Left colon (tissue), 2 donors: ENCODE data around the gene DIPK1B. TPM values are rescaled to one million over a fixed set of nuclear protein-coding genes. Genes with fewer than 3 reads are reported as not detected.
A peak's percentile ranks its signal among the peaks of the same experiment; 100 is the strongest.
"Not testable (repeated sequence)": the region's sequence is repeated elsewhere in the genome, so short reads cannot be mapped to it uniquely, and the experiment has no call there.

Source experiments
- ATAC-seq: fragments of 200-7000 bp; cut with Tn5 transposase; one replicate; pipeline ENCODE4 v1.9.1; 2020; ENCODE audit warnings: mild to moderate bottlenecking, moderate library complexity
- DNase-seq, 2 donors: peaks; one replicate each; pipeline ENCODE4 v3.0.0-alpha.2; 2020
- intact Hi-C, 2 donors: fragments of 100-400 bp; cut with DNase I in 1 of 2; cut with micrococcal nuclease in 1 of 2; formaldehyde crosslinking; loops; one replicate each; pipeline versions ENCODE4 v1.11.2 to v1.14.0; 2022; cut with DNase I, micrococcal nuclease
- total RNA-seq, 2 donors: library from RNA; stranded (reverse); fragmentation: NEBNext Ultra II Directional; extraction: Animal tissue kit (Norgen Biotek cat#: 25700); gene quantifications; one replicate each; pipeline ENCODE4 v1.2.1, GENCODE V29; 2021
- donor health status: DM: no; HTN: no; CAD: no.
- donor health status: DM: yes; HTN: yes; CAD: no.

DIPK1B gene
- total RNA-seq, 2 donors from 2014 or later: 1.3 to 2.1 TPM

DNA sequence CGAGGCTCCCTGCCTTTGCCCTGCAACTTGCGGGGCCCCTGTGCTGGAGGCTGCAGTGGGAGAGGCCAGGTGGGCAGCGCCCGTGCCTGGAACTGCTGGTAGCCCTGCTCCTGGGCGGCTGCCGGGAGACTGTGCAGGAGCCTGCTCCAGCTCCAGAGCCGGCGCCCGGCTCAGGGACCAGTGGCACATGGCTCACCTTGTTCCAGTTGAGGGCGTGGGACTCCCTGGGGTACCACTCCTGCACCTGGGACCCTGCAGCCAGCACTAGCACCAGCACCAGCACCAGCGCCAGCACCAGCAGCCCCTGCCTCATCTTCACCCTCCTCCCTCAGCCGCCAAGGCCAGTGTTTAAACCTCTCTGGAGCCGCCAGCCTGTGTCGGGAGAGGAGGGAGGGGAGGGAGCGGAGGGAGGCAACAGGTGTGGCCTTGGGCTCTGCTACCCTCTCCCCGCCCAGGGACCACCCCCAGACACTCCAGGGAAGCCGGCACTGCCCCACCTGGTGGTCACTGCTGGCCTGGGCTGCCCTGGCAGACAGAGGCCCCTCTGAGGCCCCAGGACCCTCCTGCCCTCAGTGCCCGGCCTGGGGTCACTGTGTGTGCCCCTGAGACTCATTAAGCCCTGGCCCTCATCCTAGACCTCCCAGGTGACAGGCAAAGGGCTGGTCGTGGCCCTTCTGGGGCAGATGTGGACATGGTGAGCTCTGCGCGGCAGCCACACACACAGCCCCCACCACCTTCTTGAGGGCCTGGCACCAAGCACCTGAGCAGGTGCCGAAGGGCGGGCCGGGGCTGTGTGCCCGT, 30.4 kb downstream of the DIPK1B start, which contains the start of gene LCN10:
Gene LCN10 (minus strand): TSS at position 350 of the 801 bp plus-strand sequence. CDS start 37 bp downstream, at position 313.
- intact Hi-C loops: no loop called here
- DNase-seq: no peak
- ATAC-seq: peak; percentile 48

GRCh38 chr9:136743639-136744211, 31.4 kb downstream of the DIPK1B start:
- no peak for ATAC-seq
- DNase-seq: no peak
- intact Hi-C loops: no loop called here

DNA sequence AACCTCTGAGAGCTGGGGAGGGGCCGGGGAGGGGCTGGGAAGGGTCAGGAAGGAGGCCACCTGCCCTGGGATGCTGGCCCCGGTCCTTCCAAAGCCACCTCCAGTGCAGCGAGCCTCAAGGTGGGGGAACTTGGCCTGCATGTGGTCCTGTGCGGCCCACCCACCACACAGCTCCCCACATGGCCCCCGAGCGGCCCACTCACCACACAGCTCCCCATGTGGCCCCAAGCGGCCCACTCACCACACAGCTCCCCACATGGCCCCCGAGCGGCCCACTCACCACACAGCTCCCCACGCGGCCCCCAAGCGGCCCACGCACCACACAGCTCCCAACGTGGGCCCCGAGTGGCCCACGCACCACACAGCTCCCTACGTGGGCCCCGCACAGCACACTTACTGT, 32.4 kb downstream of the DIPK1B start:
- intact Hi-C loops: no loop called here
- ATAC-seq (no peak), DNase-seq (no peak)

- intact Hi-C loops: no loop called here
- ATAC-seq: no peak
- DNase-seq: no peak
Measured at GRCh38 chr9:136745389-136746154, 33.2 kb downstream of the DIPK1B start.

DNA sequence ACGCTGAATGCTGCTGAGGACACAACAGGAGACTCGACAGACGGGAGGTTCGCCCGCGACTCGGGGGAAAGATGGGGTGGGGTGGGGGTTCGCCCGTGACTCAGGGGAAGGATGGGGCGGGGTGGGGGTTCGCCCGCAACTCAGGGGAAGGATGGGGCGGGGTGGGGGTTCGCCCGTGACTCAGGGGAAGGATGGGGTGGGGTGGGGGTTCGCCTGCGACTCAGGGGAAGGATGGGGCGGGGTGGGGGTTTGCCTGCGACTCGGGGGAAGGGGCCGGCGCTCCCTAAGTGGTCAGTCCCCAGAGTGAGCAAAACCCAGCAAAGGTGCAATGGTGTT, 33.8 kb downstream of the DIPK1B start:
- intact Hi-C loops: no loop called here
- no peak for DNase-seq
- no peak for ATAC-seq

GRCh38 chr9:136746621-136747020, 34.2 kb downstream of the DIPK1B start:
- DNase-seq: no peak
- ATAC-seq: no peak
- intact Hi-C loops: no loop called here

DNA sequence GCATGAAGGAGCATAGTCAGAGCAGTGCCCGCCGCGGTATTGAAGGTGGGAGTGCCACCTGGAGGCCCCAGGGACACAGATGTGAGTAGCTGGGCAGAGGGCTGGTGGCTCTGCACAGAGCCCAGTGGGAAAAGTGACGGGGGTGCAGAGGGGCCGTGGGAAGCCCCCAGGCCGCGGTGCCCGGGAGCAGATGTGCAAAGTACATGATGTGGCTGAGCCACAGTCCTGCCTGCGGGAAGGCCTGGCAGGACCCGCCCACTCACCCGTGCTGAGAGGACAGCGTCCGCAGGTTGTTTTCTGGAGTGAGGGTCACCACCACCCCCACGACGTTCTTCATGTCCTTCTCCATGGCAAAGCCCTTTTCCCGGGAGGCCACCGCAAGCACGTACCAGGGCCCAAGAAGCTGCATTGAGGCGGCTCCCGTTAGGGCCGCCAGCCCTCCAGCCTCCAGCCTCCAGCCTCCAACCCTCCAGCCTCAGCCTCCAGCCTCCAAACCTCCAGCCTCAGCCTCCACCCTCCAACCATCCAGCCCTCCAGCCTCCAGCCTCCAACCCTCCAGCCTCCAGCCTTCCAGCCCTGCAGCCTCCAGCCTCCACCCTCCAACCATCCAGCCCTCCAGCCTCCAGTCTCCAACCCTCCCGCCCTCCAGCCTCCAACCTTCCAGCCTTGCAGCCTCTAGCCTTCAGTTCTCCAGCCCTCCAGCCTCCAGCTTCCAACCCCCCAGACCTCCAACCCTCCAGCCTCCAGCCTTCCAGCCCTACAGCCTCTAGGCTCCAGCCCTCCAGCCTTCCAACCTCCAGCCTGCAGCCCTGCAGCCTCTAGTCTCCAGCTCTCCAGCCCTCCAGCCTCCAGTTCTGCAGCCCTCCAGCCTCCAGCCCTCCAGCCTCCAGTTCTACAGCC, 35.0 kb downstream of the DIPK1B start:
- ATAC-seq (no peak), DNase-seq (no peak)
- intact Hi-C loops: no loop called here

DNA sequence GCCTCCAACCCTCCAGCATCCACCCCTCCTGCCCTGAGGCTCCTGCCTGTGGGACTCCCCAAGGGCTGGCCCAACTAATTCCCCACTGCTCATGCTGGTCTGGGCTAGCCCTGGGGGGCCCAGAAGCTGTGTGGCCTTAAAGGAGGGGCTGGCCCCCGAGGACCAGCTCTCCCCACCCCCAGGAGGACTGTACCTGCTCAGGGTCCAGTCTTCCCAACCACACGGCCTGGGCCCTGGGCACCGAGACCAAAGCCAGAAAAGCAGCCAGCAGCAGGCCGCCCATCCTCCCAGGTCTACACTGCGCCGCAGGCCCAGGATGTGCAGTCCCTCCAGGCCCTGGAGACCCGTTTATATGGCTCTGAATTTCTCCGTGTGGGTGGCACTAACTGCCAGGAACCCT, 35.8 kb downstream of the DIPK1B start, which contains the start of gene LCN6:
Gene LCN6 (minus strand): TSS at position 325 of the 400 bp plus-strand sequence. CDS start 42 bp downstream, at position 283.
- DNase-seq: no peak
- intact Hi-C loops: no loop called here

DNA sequence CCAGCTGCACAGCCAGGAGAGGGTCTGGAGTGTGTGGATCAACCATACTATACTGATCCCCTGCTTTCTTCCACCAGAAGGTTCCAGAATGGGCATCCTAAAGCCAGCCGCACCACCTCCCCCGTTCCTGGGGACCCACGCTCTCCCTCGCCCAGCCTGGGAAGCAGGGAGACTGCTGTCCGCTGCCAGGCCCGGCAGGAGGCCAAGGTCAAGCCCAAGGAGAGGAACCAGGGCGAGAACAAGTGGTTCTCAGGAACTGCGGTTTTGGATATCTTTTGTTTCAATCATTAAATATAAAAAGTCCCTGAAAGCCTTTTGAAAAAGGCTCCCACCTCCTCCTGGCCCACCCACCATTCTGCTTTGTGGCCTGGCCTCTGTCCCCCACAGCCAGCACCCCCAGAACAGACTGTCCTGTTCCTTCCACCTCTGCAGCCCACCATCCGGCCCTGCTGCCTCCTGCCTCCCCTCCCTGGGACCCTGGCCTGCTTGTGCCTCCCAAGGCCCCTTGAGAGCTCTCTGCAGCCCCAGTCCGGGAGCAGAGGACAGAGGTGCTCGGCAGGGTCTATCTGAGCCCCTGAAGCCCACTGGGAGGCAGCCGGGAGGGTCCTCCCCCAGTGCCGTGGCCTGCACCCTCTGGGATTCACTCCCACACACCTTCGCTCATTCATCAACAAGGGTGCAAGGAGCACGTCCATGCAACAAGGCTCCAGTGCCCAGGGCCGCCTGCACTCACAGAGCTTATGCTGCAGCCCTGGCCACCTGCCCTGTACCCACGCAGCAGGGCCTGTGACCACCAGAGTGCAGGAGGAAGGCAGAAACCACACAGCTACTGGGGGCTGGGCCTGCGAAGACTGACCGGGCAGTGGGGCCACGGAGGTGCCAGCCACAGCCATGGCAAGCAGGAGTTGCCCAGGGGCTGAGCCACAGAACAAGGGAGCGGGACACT, 36.6 kb downstream of the DIPK1B start:
- ATAC-seq: no peak
- intact Hi-C loops: no loop called here
- DNase-seq: no peak

More for the DNA sequence above, 35.8 kb downstream of the DIPK1B start, which contains the start of gene LCN6:
- ATAC-seq: no peak

DNA sequence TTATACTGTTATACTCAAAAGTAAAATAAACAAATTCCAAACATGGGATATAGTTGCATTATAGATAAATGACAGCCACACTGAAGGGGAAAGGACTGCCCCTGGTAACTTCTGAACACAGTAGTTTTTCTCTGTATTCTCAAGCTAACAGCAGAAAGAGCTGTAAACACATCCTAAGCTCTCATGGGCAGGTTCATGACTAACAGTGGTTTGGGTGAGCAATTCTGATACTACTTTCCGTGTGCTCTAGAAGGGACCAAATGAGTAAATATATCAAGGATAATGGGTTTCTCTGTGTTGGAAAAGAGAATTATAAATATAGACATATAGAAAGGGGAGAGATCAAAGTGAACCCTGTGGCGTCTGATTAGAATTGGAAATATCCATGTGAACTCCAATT, 38.2 kb downstream of the DIPK1B start:
- ATAC-seq (no peak), DNase-seq (no peak)
- intact Hi-C loops: no loop called here

- ATAC-seq: no peak
- intact Hi-C loops: no loop called here
- no peak for DNase-seq
Measured at GRCh38 chr9:136751244-136751643, 38.9 kb downstream of the DIPK1B start.

- no peak for ATAC-seq
- intact Hi-C loops: no loop called here
- DNase-seq: no peak
Measured at GRCh38 chr9:136751814-136752213, 39.4 kb downstream of the DIPK1B start.

- DNase-seq (no peak), ATAC-seq (no peak)
- intact Hi-C loops: no loop called here
Measured at GRCh38 chr9:136753371-136754058, 41.1 kb downstream of the DIPK1B start.

DNA sequence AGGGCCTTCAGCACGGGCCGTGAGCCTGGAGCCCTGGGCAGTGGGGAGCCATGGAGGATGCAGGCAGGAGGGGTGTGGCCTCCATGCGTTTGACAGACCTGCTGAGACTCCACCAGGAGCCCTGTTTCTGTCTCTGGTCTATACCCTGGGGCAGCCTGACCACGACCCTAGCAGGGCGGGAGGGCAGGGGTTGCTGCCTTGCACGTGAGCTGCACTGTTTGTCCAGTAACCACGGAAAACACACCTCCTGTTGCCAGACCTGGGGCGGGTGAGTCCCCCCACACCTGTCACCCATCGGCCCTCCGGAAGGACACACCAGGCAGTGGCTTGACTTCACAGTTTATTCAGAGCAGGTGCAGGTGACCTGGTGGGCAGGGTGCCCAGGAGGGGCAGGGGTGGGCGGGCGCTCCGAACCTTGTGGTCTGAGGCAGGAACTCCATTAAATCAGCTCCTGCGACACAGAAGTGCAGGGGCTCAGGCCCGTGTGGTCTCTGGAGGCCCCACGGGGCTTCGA, 41.7 kb downstream of the DIPK1B start:
- ATAC-seq (no peak), DNase-seq (no peak)
- intact Hi-C loops: no loop called here

DNA sequence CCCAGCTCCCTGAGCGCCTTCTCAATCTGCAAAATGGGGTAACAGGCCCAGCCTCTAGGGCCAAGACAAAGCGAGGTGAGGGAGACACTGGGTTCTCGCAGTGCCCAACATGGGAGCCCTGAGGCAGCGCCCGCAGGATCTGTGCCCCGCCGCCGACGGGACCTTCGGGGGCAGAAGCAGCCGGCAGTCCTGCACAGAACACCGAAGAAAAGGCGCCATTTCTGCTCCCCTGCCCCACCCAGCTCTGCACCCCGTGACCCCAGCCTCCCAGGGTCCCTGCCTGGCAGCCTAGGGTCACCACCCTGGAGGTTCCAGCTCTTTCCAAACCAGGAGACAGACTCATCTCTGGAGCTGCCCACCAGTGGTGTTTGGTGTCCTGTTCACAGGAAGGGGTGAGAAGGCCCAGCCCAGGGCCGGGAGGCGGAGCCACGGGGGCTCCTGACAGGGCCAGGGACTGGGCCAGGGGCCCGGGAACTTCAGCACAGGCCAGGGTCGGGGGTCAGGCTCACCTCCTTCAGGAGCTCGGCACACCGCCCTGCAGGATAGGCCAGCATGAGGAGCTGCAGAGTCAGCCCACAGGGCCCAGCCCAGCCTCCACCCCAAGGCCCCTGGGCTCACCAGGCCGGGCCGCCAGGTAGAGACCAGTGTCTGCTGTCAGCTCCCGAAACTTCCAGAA, 42.4 kb downstream of the DIPK1B start:
- ATAC-seq: no peak
- no peak for DNase-seq
- intact Hi-C loops: no loop called here

GRCh38 chr9:136755302-136756133, 43.1 kb downstream of the DIPK1B start:
- DNase-seq, intact Hi-C loops, ATAC-seq: not testable (repeated sequence)
